ENCODE results near the gene ZKSCAN1. TPM values are rescaled to one million over a fixed set of nuclear protein-coding genes. Genes with fewer than 3 reads are reported as not detected.

Gene ZKSCAN1
- polyA plus RNA-seq, 2 donors = 10.5 to 25.0 TPM

GRCh38 chr7:100013328-100013676, 2.1 kb upstream of the ZKSCAN1 start:
- Histone ChIP-seq H3K36me3 (ENCODE audit: control insufficient read depth in 2 of 2, insufficient read depth in 2 of 2, low read length in 1 of 2) (no peaks in the 10 kb centered on the region), H3K9me3 (ENCODE audit: control insufficient read depth in 2 of 2, insufficient read depth in 1 of 2, low read depth in 1 of 2, low read length in 1 of 2) (no peaks in the 10 kb centered on the region), H3K27ac (ENCODE audit: low read depth in 2 of 2, low read length in 1 of 2) (peak overlapping the region in 1 of 2 donors; percentile 24), H3K27me3 (ENCODE audit: control insufficient read depth in 1 of 2, insufficient read depth in 2 of 2, low read length in 2 of 2) (no peaks in the 10 kb centered on the region), H3K4me3 (ENCODE audit: low read depth in 1 of 2, low read length in 2 of 2) (no peak overlapping the region), H3K4me1 (ENCODE audit: control insufficient read depth in 2 of 2, insufficient read depth in 2 of 2, low read length in 1 of 2) (peaks cover 2 to 10% of the 10 kb centered on the region in 2 donors)
- 47 to 53% methylated on average over 3 of the region's 3 CpGs for WGBS, 2 donors

DNA sequence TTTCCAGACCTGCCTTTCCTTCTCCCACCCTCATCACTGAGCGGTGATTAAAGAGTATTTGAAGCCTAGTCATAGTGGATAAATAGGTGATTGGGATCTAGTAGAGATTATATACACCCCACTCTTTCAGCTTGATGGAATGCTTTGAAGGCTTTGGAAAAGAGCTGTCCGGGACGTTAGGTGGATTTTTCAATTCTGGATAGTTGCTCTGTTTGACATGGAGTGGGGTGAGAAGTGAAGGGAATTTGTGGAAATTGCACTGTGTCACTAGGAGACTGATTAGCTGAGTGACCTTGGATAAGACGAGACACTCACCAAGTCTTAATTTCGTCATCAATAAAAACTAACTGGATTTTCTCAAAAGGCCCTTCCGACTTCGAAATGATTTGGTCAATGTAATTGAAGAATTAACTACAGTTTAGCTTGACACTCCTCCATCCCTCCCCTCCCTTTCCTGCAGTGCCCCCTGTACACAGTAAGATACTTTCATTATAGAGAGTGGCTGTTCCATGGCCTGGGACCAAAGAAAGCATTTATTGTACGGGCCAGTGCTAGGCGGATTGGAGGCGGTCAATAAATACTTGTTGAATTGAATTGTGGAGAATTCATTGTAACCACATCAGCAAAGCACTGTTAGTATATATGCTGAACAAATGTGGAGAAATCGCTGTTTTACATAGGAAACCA, 962 bp downstream of the ZKSCAN1 start:
- WGBS, 2 donors = 15 to 17% methylated on average over 11 of the region's 11 CpGs

DNA sequence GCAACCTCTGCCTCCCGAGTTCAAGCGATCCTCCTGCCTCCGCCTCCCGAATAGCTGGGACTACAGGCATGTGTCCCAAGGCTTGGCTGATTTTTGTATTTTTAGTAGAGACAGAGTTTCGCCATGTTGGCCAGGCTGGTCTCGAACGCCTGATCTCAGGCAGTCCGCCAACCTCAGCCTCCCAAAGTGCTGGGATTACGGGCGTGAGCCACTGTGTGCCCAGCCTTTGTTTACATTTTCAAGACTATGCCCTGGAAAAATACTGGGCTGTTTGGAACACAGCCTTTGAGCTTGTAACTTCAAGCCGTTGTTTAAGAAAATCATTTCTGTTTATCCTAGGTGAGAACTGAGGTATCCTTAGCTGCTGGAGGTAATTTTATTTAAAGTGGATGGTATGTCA, 1.9 kb downstream of the ZKSCAN1 start:
- no peaks in the 10 kb centered on the region for H3K27me3 ChIP-seq (ENCODE audit: control insufficient read depth in 1 of 2, insufficient read depth in 2 of 2, low read length in 2 of 2)
- no peaks in the 10 kb centered on the region for H3K9me3 ChIP-seq (ENCODE audit: control insufficient read depth in 2 of 2, insufficient read depth in 1 of 2, low read depth in 1 of 2, low read length in 1 of 2)
- peak overlapping the region; percentile 64 for H3K27ac ChIP-seq (ENCODE audit: low read depth in 2 of 2, low read length in 1 of 2)
- peaks cover 2 to 3% of the 10 kb centered on the region in 2 donors for H3K4me1 ChIP-seq (ENCODE audit: control insufficient read depth in 2 of 2, insufficient read depth in 2 of 2, low read length in 1 of 2)
- 37 to 42% methylated on average over 11 of the region's 11 CpGs for WGBS, 2 donors
- H3K4me3 ChIP-seq (ENCODE audit: low read depth in 1 of 2, low read length in 2 of 2) = peak overlapping the region in 1 of 2 donors; percentile 95
- peaks cover 0 to 4% of the 10 kb centered on the region in 2 donors for H3K36me3 ChIP-seq (ENCODE audit: control insufficient read depth in 2 of 2, insufficient read depth in 2 of 2, low read length in 1 of 2)

More for the DNA sequence above, 962 bp downstream of the ZKSCAN1 start:
- peaks cover 2 to 3% of the 10 kb centered on the region in 2 donors for H3K4me1 ChIP-seq (ENCODE audit: control insufficient read depth in 2 of 2, insufficient read depth in 2 of 2, low read length in 1 of 2)
- peaks cover 0 to 4% of the 10 kb centered on the region in 2 donors for H3K36me3 ChIP-seq (ENCODE audit: control insufficient read depth in 2 of 2, insufficient read depth in 2 of 2, low read length in 1 of 2)
- H3K27ac ChIP-seq (ENCODE audit: low read depth in 2 of 2, low read length in 1 of 2) = peak overlapping the region; percentile 93 to 97
- H3K4me3 ChIP-seq (ENCODE audit: low read depth in 1 of 2, low read length in 2 of 2) = peak overlapping the region; percentile 84 to 95
- H3K27me3 ChIP-seq (ENCODE audit: control insufficient read depth in 1 of 2, insufficient read depth in 2 of 2, low read length in 2 of 2) = no peaks in the 10 kb centered on the region
- no peaks in the 10 kb centered on the region for H3K9me3 ChIP-seq (ENCODE audit: control insufficient read depth in 2 of 2, insufficient read depth in 1 of 2, low read depth in 1 of 2, low read length in 1 of 2)

- H3K4me3 ChIP-seq (ENCODE audit: low read depth in 1 of 2, low read length in 2 of 2) = peak overlapping the region in 1 of 2 donors; percentile 95
- no peaks in the 10 kb centered on the region for H3K4me1 ChIP-seq (ENCODE audit: control insufficient read depth in 2 of 2, insufficient read depth in 2 of 2, low read length in 1 of 2)
These were observed 2.5 kb downstream of the ZKSCAN1 start for GRCh38 chr7:100017875-100018274.

DNA sequence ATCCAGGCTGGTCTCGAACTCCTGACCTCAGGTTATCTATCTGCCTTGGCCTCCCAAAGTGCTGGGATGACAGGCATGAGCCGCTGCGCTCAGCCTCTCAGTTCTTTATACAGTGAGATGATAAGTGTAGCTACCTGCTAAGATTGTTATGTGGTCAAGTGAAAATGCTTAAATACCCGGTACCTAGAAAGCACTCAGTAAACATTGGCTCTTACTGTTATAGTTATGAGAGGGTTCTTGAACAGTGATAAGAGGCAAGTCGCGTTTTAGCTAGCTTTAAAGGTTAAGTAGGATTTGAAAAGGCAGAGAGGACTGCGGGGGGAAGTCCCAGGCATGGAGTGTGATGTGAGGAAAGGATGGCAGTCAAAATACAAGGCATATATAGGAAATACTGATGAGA, 4.5 kb downstream of the ZKSCAN1 start:
- Histone ChIP-seq H3K9me3 (ENCODE audit: control insufficient read depth in 2 of 2, insufficient read depth in 1 of 2, low read depth in 1 of 2, low read length in 1 of 2) (no peaks in the 10 kb centered on the region), H3K4me3 (ENCODE audit: low read depth in 1 of 2, low read length in 2 of 2) (no peak overlapping the region), H3K27ac (ENCODE audit: low read depth in 2 of 2, low read length in 1 of 2) (no peak overlapping the region), H3K4me1 (ENCODE audit: control insufficient read depth in 2 of 2, insufficient read depth in 2 of 2, low read length in 1 of 2) (peaks cover 0 to 7% of the 10 kb centered on the region in 2 donors), H3K36me3 (ENCODE audit: control insufficient read depth in 2 of 2, insufficient read depth in 2 of 2, low read length in 1 of 2) (peaks cover 9 to 16% of the 10 kb centered on the region in 2 donors), H3K27me3 (ENCODE audit: control insufficient read depth in 1 of 2, insufficient read depth in 2 of 2, low read length in 2 of 2) (no peaks in the 10 kb centered on the region)
- 67 to 70% methylated on average over 7 of the region's 7 CpGs for WGBS, 2 donors

More at GRCh38 chr7:100017875-100018274, 2.5 kb downstream of the ZKSCAN1 start:
- Histone ChIP-seq H3K27me3 (ENCODE audit: control insufficient read depth in 1 of 2, insufficient read depth in 2 of 2, low read length in 2 of 2) (no peaks in the 10 kb centered on the region), H3K9me3 (ENCODE audit: control insufficient read depth in 2 of 2, insufficient read depth in 1 of 2, low read depth in 1 of 2, low read length in 1 of 2) (no peaks in the 10 kb centered on the region), H3K36me3 (ENCODE audit: control insufficient read depth in 2 of 2, insufficient read depth in 2 of 2, low read length in 1 of 2) (peaks cover 0 to 4% of the 10 kb centered on the region in 2 donors), H3K27ac (ENCODE audit: low read depth in 2 of 2, low read length in 1 of 2) (peak overlapping the region in 1 of 2 donors; percentile 64)
- WGBS, 2 donors = 61 to 65% methylated on average over 5 of the region's 5 CpGs

GRCh38 chr7:100021297-100021696, 5.9 kb downstream of the ZKSCAN1 start:
- Histone ChIP-seq H3K36me3 (ENCODE audit: control insufficient read depth in 2 of 2, insufficient read depth in 2 of 2, low read length in 1 of 2) (peaks cover 9 to 16% of the 10 kb centered on the region in 2 donors), H3K4me3 (ENCODE audit: low read depth in 1 of 2, low read length in 2 of 2) (no peak overlapping the region), H3K9me3 (ENCODE audit: control insufficient read depth in 2 of 2, insufficient read depth in 1 of 2, low read depth in 1 of 2, low read length in 1 of 2) (no peaks in the 10 kb centered on the region), H3K27me3 (ENCODE audit: control insufficient read depth in 1 of 2, insufficient read depth in 2 of 2, low read length in 2 of 2) (no peaks in the 10 kb centered on the region), H3K4me1 (ENCODE audit: control insufficient read depth in 2 of 2, insufficient read depth in 2 of 2, low read length in 1 of 2) (peaks cover 0 to 7% of the 10 kb centered on the region in 2 donors), H3K27ac (ENCODE audit: low read depth in 2 of 2, low read length in 1 of 2) (peak overlapping the region; percentile 68 to 69)
- 78 to 83% methylated on average over 3 of the region's 3 CpGs for WGBS, 2 donors

DNA sequence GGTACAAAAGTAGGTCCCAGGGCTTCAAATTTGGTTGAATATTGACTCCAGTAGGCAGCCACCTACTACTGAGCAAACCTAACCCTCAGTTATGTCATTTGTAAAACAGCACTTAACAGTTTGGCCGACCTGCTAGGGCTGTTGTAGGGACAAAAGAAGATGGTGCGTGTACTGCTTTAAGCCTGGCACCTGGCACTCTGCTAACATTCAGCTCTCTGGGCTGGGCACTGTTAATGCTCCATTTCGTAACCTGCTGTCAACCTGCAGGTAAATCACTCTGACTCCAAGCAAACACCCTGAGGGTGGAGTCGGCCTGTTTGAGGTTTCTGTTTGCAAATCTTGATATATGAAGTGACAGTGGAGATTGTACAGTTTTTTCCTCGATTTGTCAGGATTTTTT, 7.2 kb downstream of the ZKSCAN1 start:
- peak overlapping the region; percentile 73 to 87 for H3K27ac ChIP-seq (ENCODE audit: low read depth in 2 of 2, low read length in 1 of 2)
- 38 to 44% methylated on average over 5 of the region's 5 CpGs for WGBS, 2 donors
- no peaks in the 10 kb centered on the region for H3K9me3 ChIP-seq (ENCODE audit: control insufficient read depth in 2 of 2, insufficient read depth in 1 of 2, low read depth in 1 of 2, low read length in 1 of 2)
- peaks cover 0 to 7% of the 10 kb centered on the region in 2 donors for H3K4me1 ChIP-seq (ENCODE audit: control insufficient read depth in 2 of 2, insufficient read depth in 2 of 2, low read length in 1 of 2)
- no peak overlapping the region for H3K4me3 ChIP-seq (ENCODE audit: low read depth in 1 of 2, low read length in 2 of 2)
- no peaks in the 10 kb centered on the region for H3K27me3 ChIP-seq (ENCODE audit: control insufficient read depth in 1 of 2, insufficient read depth in 2 of 2, low read length in 2 of 2)
- peaks cover 14 to 16% of the 10 kb centered on the region in 2 donors for H3K36me3 ChIP-seq (ENCODE audit: control insufficient read depth in 2 of 2, insufficient read depth in 2 of 2, low read length in 1 of 2)

- 72% methylated on average over 12 of the region's 12 CpGs for WGBS, 2 donors
- H3K27ac ChIP-seq (ENCODE audit: low read depth in 2 of 2, low read length in 1 of 2) = peak overlapping the region; percentile 73 to 87
- peaks cover 14 to 16% of the 10 kb centered on the region in 2 donors for H3K36me3 ChIP-seq (ENCODE audit: control insufficient read depth in 2 of 2, insufficient read depth in 2 of 2, low read length in 1 of 2)
- H3K27me3 ChIP-seq (ENCODE audit: control insufficient read depth in 1 of 2, insufficient read depth in 2 of 2, low read length in 2 of 2) = no peaks in the 10 kb centered on the region
- no peak overlapping the region for H3K4me3 ChIP-seq (ENCODE audit: low read depth in 1 of 2, low read length in 2 of 2)
- peaks cover 0 to 7% of the 10 kb centered on the region in 2 donors for H3K4me1 ChIP-seq (ENCODE audit: control insufficient read depth in 2 of 2, insufficient read depth in 2 of 2, low read length in 1 of 2)
- H3K9me3 ChIP-seq (ENCODE audit: control insufficient read depth in 2 of 2, insufficient read depth in 1 of 2, low read depth in 1 of 2, low read length in 1 of 2) = no peaks in the 10 kb centered on the region
These were observed 8.1 kb downstream of the ZKSCAN1 start for GRCh38 chr7:100023526-100023925.

DNA sequence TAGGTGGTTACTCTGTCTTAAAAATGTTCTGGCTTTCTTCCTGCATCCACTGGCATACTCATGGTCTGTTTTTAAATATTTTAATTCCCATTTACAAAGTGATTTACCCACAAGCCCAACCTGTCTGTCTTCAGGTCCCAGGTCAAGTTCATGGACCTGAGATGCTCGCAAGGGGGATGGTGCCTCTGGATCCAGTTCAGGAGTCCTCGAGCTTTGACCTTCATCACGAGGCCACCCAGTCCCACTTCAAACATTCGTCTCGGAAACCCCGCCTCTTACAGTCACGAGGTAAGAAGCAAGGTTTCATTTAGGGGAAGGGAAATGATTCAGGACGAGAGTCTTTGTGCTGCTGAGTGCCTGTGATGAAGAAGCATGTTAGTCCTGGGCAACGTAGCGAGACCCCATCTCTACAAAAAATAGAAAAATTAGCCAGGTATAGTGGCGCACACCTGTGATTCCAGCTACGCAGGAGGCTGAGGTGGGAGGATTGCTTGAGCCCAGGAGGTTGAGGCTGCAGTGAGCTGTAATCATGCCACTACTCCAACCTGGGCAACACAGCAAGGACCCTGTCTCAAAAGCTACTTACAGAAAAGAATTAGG, 8.7 kb downstream of the ZKSCAN1 start:
- Histone ChIP-seq H3K36me3 (ENCODE audit: control insufficient read depth in 2 of 2, insufficient read depth in 2 of 2, low read length in 1 of 2) (peaks cover 14 to 16% of the 10 kb centered on the region in 2 donors), H3K9me3 (ENCODE audit: control insufficient read depth in 2 of 2, insufficient read depth in 1 of 2, low read depth in 1 of 2, low read length in 1 of 2) (no peaks in the 10 kb centered on the region), H3K27ac (ENCODE audit: low read depth in 2 of 2, low read length in 1 of 2) (peak overlapping the region; percentile 73 to 87), H3K27me3 (ENCODE audit: control insufficient read depth in 1 of 2, insufficient read depth in 2 of 2, low read length in 2 of 2) (no peaks in the 10 kb centered on the region), H3K4me1 (ENCODE audit: control insufficient read depth in 2 of 2, insufficient read depth in 2 of 2, low read length in 1 of 2) (peaks cover 0 to 7% of the 10 kb centered on the region in 2 donors), H3K4me3 (ENCODE audit: low read depth in 1 of 2, low read length in 2 of 2) (no peak overlapping the region)
- WGBS, 2 donors = 62 to 71% methylated on average over 12 of the region's 12 CpGs

Data from esophagus (tissue), 2 donors.